Nephron progenitor cell (in vitro differentiated cells): ENCODE measurements around the gene GIPC1.

Experiments used
- DNase-seq: peaks from one replicate; pipeline ENCODE4 v3.0.0; 2021
- H3K27ac Mint-ChIP-seq: 2 replicates; pipeline ENCODE4 v1.8.0; 2021; ENCODE audit warnings: mild to moderate bottlenecking, moderate library complexity, mixed read lengths
- H3K27me3 Mint-ChIP-seq: 2 replicates; pipeline ENCODE4 v1.8.0; 2021; ENCODE audit warnings: mild to moderate bottlenecking, low read depth, mixed read lengths; ENCODE audit not compliant: poor library complexity
- H3K36me3 Mint-ChIP-seq: 2 replicates; pipeline ENCODE4 v1.8.0; 2021; ENCODE audit warnings: low read depth, mixed read lengths
- H3K4me1 Mint-ChIP-seq: 2 replicates; pipeline ENCODE4 v1.8.0; 2021; ENCODE audit warnings: mixed read lengths
- H3K4me3 Mint-ChIP-seq: 2 replicates; pipeline ENCODE4 v1.8.0; 2021; ENCODE audit warnings: mild to moderate bottlenecking, moderate library complexity, mixed read lengths
- H3K9me3 Mint-ChIP-seq: 2 replicates; pipeline ENCODE4 v1.8.0; 2021; ENCODE audit warnings: mild to moderate bottlenecking, moderate library complexity, mixed read lengths
- CTCF ChIP-seq: fragments of 200-600 bp; sonication (generic); IDR thresholded peaks from 2 replicates; pipeline ENCODE4 v1.5.0; 2021; ENCODE audit warnings: antibody characterized with exemption

GIPC1 gene

GRCh38 chr19:14502334-14503092, 6.6 kb upstream of the GIPC1 start:
- H3K9me3 Mint-ChIP-seq, result no peaks in the 10 kb centered on the region
- no peak overlapping the region for H3K4me3 Mint-ChIP-seq
- peaks cover 18% of the 10 kb centered on the region for H3K27me3 Mint-ChIP-seq
- H3K27ac Mint-ChIP-seq, result peak overlapping the region; percentile 68
- no peak for DNase-seq
- H3K4me1 Mint-ChIP-seq, result peaks cover 38% of the 10 kb centered on the region
- no peaks in the 10 kb centered on the region for H3K36me3 Mint-ChIP-seq
- TF ChIP-seq CTCF, result no peak

GRCh38 chr19:14497228-14497921, 1.4 kb upstream of the GIPC1 start:
- H3K9me3 Mint-ChIP-seq, result no peaks in the 10 kb centered on the region
- H3K4me1 Mint-ChIP-seq, result peaks cover 33% of the 10 kb centered on the region
- no peak overlapping the region for H3K4me3 Mint-ChIP-seq
- H3K27me3 Mint-ChIP-seq, result peaks cover 6% of the 10 kb centered on the region
- peak overlapping the region; percentile 39 for H3K27ac Mint-ChIP-seq
- TF ChIP-seq CTCF, result no peak
- DNase-seq, result no peak
- H3K36me3 Mint-ChIP-seq, result peaks cover 15% of the 10 kb centered on the region

- H3K27me3 Mint-ChIP-seq, result peaks cover 6% of the 10 kb centered on the region
- DNase-seq, result no peak
- H3K4me1 Mint-ChIP-seq, result peaks cover 29% of the 10 kb centered on the region
- TF ChIP-seq CTCF, result no peak
- H3K9me3 Mint-ChIP-seq, result no peaks in the 10 kb centered on the region
- H3K36me3 Mint-ChIP-seq, result peaks cover 15% of the 10 kb centered on the region
- no peak overlapping the region for H3K27ac Mint-ChIP-seq
- H3K4me3 Mint-ChIP-seq, result peak overlapping the region; percentile 62
Observed at GRCh38 chr19:14496834-14497227, 904 bp upstream of the GIPC1 start.

- Mint-ChIP-seq H3K4me1 (peaks cover 29% of the 10 kb centered on the region), H3K9me3 (no peaks in the 10 kb centered on the region), H3K4me3 (peak overlapping the region; percentile 88), H3K27me3 (peaks cover 6% of the 10 kb centered on the region), H3K36me3 (peaks cover 23% of the 10 kb centered on the region), H3K27ac (peak overlapping the region; percentile 31)
- no peak for DNase-seq
- no peak for TF ChIP-seq CTCF
Observed at GRCh38 chr19:14495672-14496028, 277 bp downstream of the GIPC1 start.

GRCh38 chr19:14494910-14495671, 836 bp downstream of the GIPC1 start:
- Mint-ChIP-seq H3K4me1 (peaks cover 29% of the 10 kb centered on the region), H3K27me3 (peaks cover 3% of the 10 kb centered on the region), H3K36me3 (peaks cover 23% of the 10 kb centered on the region), H3K4me3 (peak overlapping the region; percentile 88), H3K9me3 (no peaks in the 10 kb centered on the region), H3K27ac (peak overlapping the region; percentile 31)
- TF ChIP-seq CTCF, result no peak
- no peak for DNase-seq
